Duodenal mucosa (tissue), 2 donors: ENCODE data around the gene ADAMTSL5.
"Not testable (repeated sequence)": the region's sequence is repeated elsewhere in the genome, so short reads cannot be mapped to it uniquely, and the experiment has no call there.

ENCODE experiments used
- H3K27ac ChIP-seq: one replicate; pipeline ENCODE4 v1.7.0; 2013; ENCODE audit warnings: low read depth, low read length
- H3K27me3 ChIP-seq, 2 donors: one replicate each; pipeline ENCODE4 v1.7.0; 2013; ENCODE audit warnings: low read length in 2 of 2, control low read depth in 1 of 2; ENCODE audit not compliant: insufficient read depth in 2 of 2, control insufficient read depth in 1 of 2
- H3K36me3 ChIP-seq, 2 donors: one replicate each; pipeline ENCODE4 v1.7.0; 2013; ENCODE audit warnings: low read length in 2 of 2, control low read depth in 1 of 2; ENCODE audit not compliant: insufficient read depth in 2 of 2, control insufficient read depth in 1 of 2
- H3K4me1 ChIP-seq, 2 donors: one replicate each; pipeline ENCODE4 v1.7.0; 2013; ENCODE audit warnings: low read length in 2 of 2, control low read depth in 1 of 2; ENCODE audit not compliant: insufficient read depth in 2 of 2, control insufficient read depth in 1 of 2
- H3K4me3 ChIP-seq, 2 donors: one replicate each; pipeline ENCODE4 v1.7.0; 2013; ENCODE audit warnings: low read length in 2 of 2, low read depth in 1 of 2
- H3K9ac ChIP-seq, 2 donors: one replicate each; pipeline ENCODE4 v1.7.0; 2013; ENCODE audit warnings: low read length in 2 of 2, low read depth in 1 of 2
- H3K9me3 ChIP-seq, 2 donors: one replicate each; pipeline ENCODE4 v1.7.0; 2013; ENCODE audit warnings: low read length in 2 of 2, control low read depth in 1 of 2; ENCODE audit not compliant: control insufficient read depth in 1 of 2

The ADAMTSL5 gene

GRCh38 chr19:1551068-1552040 is 38.5 kb upstream of the ADAMTSL5 start:
- Histone ChIP-seq H3K4me1 (no peaks in the 10 kb centered on the region), H3K36me3 (no peaks in the 10 kb centered on the region), H3K27me3 (no peaks in the 10 kb centered on the region), H3K27ac (no peak overlapping the region), H3K4me3 (no peak overlapping the region), H3K9me3 (no peaks in the 10 kb centered on the region), H3K9ac (no peak overlapping the region)

- Histone ChIP-seq H3K4me3 (no peak overlapping the region), H3K27ac (no peak overlapping the region), H3K4me1 (no peaks in the 10 kb centered on the region), H3K36me3 (no peaks in the 10 kb centered on the region), H3K27me3 (no peaks in the 10 kb centered on the region), H3K9ac (no peak overlapping the region), H3K9me3 (no peaks in the 10 kb centered on the region)
Measured at GRCh38 chr19:1549332-1549945, 36.6 kb upstream of the ADAMTSL5 start.

DNA sequence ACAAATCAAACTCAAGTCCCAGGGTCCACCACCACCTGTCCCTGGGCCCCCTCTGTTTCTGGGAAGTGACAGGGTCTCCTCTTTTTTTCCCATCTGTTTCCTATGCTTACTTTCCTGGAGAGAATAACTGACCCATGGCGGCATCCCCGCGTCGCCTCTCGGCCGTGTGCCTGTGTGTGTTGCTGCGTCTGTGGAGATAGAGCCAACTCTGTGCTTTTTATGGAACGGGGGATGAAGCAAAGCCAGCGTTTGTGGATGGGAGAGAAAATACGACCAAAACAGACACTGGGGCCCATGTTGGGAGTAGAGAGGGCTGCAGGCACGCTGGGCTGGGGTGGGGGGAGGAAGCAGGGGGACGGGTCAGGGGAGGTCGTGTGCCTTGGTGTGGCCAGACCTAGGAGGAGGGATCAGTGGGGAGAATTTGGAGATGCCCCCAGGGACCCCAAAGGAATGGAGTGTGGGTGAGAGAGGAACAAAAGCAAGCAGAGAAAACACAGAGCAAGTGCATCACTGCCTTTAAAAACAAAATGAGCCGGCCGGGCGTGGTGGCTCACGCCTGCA is 27.6 kb upstream of the ADAMTSL5 start:
- no peak overlapping the region for H3K27ac ChIP-seq
- no peaks in the 10 kb centered on the region for H3K9me3 ChIP-seq
- no peak overlapping the region for H3K9ac ChIP-seq
- H3K27me3 ChIP-seq, result peaks cover 0 to 4% of the 10 kb centered on the region in 2 donors
- no peak overlapping the region for H3K4me3 ChIP-seq
- H3K36me3 ChIP-seq, result no peaks in the 10 kb centered on the region
- no peaks in the 10 kb centered on the region for H3K4me1 ChIP-seq

DNA sequence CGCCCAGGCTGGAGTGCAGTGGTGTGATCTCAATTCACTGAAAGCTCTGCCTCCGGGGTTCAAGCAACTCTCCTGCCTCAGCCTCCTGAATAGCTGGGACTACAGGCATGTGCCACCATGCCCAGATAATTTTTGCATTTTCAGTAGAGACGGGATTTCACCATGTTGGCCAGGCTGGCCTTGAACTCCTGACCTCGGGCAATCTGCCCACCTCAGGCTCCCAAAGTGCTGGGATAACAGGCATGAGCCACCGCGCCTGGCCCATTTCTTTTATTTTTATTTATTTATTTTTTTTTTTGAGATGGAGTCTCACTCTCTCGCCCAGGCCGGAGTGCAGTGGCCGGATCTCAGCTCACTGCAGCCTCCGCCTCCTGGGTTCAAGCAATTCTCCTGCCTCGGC is 26.9 kb upstream of the ADAMTSL5 start:
- H3K4me3 ChIP-seq, H3K27me3 ChIP-seq, H3K9me3 ChIP-seq, H3K36me3 ChIP-seq, H3K27ac ChIP-seq, H3K4me1 ChIP-seq, H3K9ac ChIP-seq: not testable (repeated sequence)

- H3K27me3 ChIP-seq, result peaks cover 0 to 4% of the 10 kb centered on the region in 2 donors
- H3K4me1 ChIP-seq, result no peaks in the 10 kb centered on the region
- H3K9me3 ChIP-seq, result no peaks in the 10 kb centered on the region
- H3K36me3 ChIP-seq, result no peaks in the 10 kb centered on the region
- no peak overlapping the region for H3K9ac ChIP-seq
- H3K27ac ChIP-seq, result no peak overlapping the region
- no peak overlapping the region for H3K4me3 ChIP-seq
Measured at GRCh38 chr19:1538978-1539377, 26.2 kb upstream of the ADAMTSL5 start.

- H3K27ac ChIP-seq, H3K27me3 ChIP-seq, H3K4me1 ChIP-seq: not testable (repeated sequence)
Measured at GRCh38 chr19:1535699-1536098, 22.9 kb upstream of the ADAMTSL5 start.

DNA sequence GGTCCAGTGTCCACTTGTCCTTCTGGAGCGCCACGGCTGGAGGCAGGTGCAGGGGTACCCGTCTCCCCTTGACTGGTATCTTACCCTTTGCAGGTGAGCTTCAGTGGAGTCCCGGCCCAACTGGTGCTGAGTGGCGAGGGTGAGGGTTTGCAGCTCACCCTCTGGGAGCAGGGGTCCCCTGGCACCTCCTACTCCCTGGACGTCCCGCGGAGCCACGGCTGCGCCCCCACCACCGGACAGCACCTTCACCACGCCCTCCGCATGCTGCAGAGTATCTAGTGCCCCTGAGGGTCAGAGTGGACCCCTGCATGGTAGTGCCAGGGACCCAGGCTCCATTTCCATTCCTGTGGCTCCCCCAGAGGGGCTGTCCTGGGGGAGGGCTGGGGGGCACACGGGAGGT is 22.2 kb upstream of the ADAMTSL5 start:
- Histone ChIP-seq H3K27me3 (no peaks in the 10 kb centered on the region), H3K9ac (no peak overlapping the region), H3K4me3 (no peak overlapping the region), H3K9me3 (no peaks in the 10 kb centered on the region), H3K4me1 (no peaks in the 10 kb centered on the region), H3K36me3 (no peaks in the 10 kb centered on the region), H3K27ac (no peak overlapping the region)

More at GRCh38 chr19:1535699-1536098, 22.9 kb upstream of the ADAMTSL5 start:
- not testable (repeated sequence) for H3K4me3 ChIP-seq, H3K9me3 ChIP-seq, H3K36me3 ChIP-seq, H3K9ac ChIP-seq

- Histone ChIP-seq H3K4me1 (no peaks in the 10 kb centered on the region), H3K27ac (no peak overlapping the region), H3K27me3 (peaks cover 0 to 2% of the 10 kb centered on the region in 2 donors), H3K4me3 (no peak overlapping the region), H3K9ac (no peak overlapping the region), H3K9me3 (no peaks in the 10 kb centered on the region), H3K36me3 (no peaks in the 10 kb centered on the region)
Measured at GRCh38 chr19:1533510-1534150, 20.8 kb upstream of the ADAMTSL5 start.

DNA sequence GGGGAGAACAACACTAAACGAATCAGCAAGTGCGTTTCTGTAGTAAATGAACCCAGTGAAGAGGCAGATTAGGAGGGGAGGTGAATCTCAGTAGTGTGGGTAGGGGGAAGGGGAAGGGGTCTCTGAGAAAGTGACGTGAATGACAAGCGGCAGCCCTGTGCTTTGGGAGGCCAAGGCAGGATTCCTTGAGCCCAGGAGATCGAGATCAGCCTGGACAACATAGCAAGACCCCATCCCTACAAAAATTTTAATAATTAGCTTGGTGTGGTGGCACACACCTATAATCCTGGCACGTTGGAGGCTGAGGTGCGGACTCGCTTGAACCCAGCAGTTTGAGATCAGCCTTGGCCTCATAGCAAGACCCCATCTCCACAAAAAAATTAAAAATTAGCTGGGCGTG is 19.2 kb upstream of the ADAMTSL5 start:
- Histone ChIP-seq H3K9ac (no peak overlapping the region), H3K4me3 (no peak overlapping the region), H3K27me3 (peaks cover 0 to 4% of the 10 kb centered on the region in 2 donors), H3K36me3 (no peaks in the 10 kb centered on the region), H3K9me3 (no peaks in the 10 kb centered on the region), H3K4me1 (no peaks in the 10 kb centered on the region), H3K27ac (no peak overlapping the region)

- Histone ChIP-seq H3K36me3 (no peaks in the 10 kb centered on the region), H3K4me3 (no peak overlapping the region), H3K9ac (no peak overlapping the region), H3K4me1 (no peaks in the 10 kb centered on the region), H3K27me3 (peaks cover 0 to 7% of the 10 kb centered on the region in 2 donors), H3K9me3 (no peaks in the 10 kb centered on the region), H3K27ac (no peak overlapping the region)
Measured at GRCh38 chr19:1531587-1531986, 18.8 kb upstream of the ADAMTSL5 start.
